Ramos (cell line): ENCODE measurements around the gene AK9.

Experiments used
- in situ Hi-C: fragments of 300-500 bp; cut with MboI; formaldehyde crosslinking; loops from one replicate; pipeline ENCODE4 v1.14.3; 2022; ENCODE audit warnings: low sequenced_read_pairs; ENCODE audit not compliant: unreplicated experiment

Gene AK9

GRCh38 chr6:109488001-109488400 lies 203.0 kb downstream of the AK9 start:
- in situ Hi-C loops = no loop called here

DNA sequence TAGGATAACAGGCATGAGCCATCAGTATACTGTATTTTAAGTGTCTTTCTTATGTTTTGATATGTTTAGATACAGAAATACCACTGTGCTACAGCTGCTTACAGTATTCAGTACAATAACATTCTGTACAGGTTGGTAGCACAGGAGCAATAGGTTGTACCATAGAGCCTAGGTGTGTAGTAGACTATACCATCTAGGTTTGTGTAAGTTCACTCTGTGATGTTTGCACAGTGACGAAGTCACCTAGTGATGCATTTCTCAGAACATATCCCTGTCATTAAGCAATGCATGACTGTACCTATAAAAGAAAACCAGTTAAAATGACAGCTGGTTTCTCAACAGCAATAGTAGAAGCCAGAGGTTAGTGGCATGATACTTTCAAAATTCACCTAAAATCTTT lies 204.9 kb downstream of the AK9 start:
- in situ Hi-C loops = no loop called here

DNA sequence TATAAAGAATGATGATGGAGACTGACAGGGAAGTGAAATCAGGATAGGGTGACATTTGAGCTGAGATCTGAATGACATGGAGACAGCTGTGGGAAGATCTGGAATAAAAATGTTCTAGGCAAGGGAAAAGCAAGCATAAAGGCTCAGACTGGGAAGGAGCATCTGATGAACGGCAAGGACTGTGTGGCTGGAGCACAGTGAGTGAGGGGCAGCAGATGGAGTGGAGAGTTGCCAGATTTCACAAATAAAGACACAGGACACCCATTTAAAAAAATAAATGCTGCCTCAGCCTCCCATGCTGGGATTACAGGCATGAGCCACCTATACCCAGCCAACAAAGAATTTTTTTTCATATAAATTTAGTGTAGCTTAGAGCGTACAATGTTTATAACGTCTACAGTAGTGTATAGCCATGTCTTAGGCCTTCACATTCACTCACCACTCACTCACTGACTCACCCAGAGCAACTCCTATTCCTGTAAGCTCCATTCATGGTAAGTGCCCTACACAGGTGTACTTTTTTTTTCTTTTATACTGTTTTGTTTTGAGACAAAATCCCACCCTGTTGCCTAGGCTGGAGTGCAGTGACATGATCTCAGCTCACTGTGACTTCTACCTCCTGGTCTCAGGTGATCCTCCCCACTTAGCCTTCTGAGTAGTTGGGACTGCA lies 205.6 kb downstream of the AK9 start:
- in situ Hi-C loops = no loop called here

DNA sequence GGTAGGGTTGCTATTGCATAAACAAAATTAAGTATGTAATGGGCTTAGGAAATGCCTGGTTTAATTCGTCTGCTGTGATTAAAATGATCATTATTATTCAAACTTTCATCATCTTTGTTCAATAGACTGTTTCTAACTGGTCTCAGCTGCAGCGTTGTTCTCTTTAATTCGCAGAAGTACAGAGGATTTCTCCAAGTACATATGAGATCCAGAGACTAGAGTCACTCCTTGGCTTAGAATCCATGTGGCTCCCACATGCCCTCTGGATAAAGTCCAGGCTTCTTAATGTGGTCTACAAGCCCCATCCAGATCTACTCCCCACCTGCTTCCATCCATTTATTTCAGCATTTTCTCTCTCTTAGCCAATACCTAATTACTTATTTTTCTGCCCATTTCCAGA lies 206.9 kb downstream of the AK9 start:
- in situ Hi-C loops = no loop called here

DNA sequence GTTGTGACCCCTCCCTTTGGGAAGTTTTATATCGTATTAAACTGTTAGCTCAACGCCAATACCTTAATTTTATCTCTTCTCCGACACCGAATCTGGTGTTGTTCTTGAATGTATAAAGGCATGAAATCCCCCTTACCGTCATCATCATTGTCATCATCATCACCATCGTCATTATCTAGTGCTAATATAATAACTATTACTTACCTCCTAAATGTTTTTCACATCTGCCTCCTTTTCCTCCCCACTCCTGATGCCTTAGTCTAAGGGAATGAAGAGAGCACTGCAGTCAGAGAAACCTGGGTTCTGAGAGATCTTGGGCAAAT lies 207.3 kb downstream of the AK9 start:
- in situ Hi-C loops = no loop called here

- in situ Hi-C loops = no loop called here
Observed at GRCh38 chr6:109482905-109483734, 207.9 kb downstream of the AK9 start, which contains the start of gene ZBTB24. ZBTB24 (minus strand) TSS chr6:109483219; CDS start chr6:109482026, 1,193 bp downstream.

DNA sequence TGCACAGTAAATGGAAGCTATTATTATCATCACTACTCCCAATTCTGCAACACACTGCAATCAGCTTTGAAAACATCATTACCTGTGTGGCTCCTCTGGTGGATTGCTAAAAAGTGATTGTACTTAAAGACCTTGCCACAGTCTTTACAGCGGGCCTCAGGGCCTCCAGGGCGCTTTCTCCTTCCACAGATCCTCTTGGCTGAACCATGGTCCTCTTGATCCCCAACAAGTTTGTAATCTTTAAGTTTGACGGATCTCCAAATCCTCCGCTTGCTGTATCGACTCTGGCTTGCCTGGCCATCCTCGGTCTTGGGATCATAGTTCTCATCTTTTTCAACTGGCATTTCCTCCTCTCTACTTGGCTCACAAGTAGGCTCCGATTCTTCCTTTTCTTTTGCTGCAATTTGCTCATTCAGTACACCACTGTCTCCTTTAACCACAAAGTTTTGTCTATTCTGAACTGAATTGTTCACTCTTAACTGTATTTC lies 210.0 kb downstream of the AK9 start:
- in situ Hi-C loops = no loop called here

DNA sequence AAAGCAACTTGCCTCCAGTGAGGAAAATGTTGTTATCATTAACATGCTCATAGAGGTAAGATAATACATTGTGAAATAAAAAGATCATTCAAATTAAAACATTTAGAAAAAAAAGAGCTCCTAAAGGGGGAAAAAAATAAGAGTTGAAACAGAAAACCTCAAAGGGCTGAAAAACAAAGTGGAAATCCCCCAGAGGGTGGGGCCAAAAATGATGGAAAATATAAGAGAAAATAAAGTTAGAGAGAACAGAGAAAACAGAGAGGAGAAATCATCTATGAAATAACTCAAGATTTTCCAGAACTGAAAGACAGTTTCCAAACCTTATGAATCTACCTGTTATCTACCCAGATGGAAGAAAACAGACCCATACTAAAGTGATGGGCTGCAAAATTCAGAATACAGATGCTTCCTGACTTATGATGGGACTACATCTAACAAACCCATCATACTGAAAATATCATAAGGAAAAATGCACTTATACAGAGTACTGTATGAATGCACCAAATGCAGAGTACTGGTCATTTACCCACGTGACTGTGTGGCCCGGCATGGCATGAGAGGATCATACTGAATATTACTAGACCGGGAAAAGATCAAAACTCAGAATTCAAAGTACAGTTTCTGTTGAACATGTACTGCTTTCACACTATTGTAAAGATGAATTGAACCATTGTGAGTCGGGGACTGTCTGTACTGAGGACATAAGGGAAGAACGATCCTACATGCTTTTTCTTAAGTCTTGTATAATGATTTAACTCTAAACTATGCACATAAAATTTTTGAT lies 212.0 kb downstream of the AK9 start:
- in situ Hi-C loops = no loop called here

- in situ Hi-C loops = no loop called here
Observed at GRCh38 chr6:109478222-109478805, 212.7 kb downstream of the AK9 start.

GRCh38 chr6:109477725-109478124 lies 213.3 kb downstream of the AK9 start:
- in situ Hi-C loops = no loop called here

- in situ Hi-C loops = no loop called here
Observed at GRCh38 chr6:109477184-109477583, 213.8 kb downstream of the AK9 start.

- in situ Hi-C loops = no loop called here
Observed at GRCh38 chr6:109475625-109476024, 215.4 kb downstream of the AK9 start.

DNA sequence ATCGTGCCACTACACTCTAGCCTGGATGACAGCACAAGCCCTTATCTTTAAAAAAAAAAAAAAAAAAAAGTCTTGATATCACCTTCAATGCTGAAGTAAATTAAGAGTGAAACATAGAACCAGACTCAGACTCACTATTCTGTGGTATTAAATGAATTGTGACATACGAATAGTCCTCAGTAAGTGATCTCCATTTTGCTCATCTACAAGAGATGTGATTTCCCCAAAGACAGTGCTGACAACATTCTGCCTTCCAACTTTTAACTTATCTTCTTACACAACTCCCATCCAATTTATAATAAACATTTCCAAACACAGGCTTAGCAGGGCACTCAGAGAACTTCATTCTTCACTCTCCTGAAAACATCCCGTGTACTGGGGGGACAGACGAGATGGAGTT lies 216.0 kb downstream of the AK9 start:
- in situ Hi-C loops = no loop called here

GRCh38 chr6:109473120-109473519 lies 217.9 kb downstream of the AK9 start:
- in situ Hi-C loops = no loop called here

- in situ Hi-C loops = no loop called here
Observed at GRCh38 chr6:109472132-109472995, 218.6 kb downstream of the AK9 start.

DNA sequence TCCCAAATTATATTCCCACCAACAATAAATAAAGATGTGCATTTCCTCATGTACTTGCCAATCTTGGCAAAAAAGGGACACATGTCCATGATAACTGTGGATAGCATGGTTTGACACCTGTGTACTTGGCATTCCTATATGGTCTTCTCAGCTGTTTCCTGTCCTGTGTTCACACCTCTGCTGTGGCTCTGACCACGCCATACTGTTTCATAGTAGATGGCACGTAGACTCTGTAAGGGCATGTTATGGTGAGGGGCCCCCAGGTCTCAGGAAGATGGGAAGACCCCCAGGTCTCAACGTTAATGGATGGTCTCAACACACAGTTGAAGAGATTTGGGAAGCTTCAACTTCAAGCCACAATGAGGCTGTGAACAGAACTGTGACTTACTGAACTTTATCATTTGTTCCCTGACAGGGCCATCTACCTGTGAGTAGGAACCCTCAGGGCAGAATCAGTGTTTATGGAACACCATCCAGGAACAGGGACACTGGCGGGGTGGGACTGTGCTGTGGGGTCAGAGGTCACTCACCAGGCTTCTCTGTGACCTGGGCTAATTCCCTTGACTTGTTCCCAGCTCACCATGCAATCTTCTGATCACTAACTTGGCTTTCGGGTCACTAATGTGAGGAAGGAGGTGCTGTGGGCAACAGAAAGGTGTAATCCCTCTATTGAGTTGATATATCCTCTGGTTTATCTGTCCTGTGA lies 219.7 kb downstream of the AK9 start:
- in situ Hi-C loops = no loop called here

GRCh38 chr6:109469591-109470189 lies 221.3 kb downstream of the AK9 start:
- in situ Hi-C loops = no loop called here

DNA sequence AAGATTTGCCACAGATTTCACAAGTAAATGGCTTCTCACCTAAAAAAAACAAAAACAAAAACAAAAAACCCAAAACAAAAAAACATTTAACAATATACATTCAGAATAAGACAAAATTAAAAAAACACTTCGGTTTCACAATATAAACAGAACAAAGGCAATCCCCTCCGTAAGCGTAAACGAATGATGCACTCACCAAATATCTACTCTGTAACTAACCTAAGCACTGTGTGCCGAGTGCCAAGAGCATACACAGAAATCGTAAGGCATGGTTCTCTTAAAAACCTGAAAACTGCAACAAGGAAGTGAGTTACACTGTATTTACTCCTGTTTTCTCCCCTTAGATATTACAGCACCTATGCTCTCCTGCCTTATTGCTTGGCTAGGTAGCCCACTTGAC lies 223.3 kb downstream of the AK9 start:
- in situ Hi-C loops = no loop called here
